Activated T-cell treated with anti-CD3 and anti-CD28 coated beads for 1 hour (primary cell): ENCODE results near the gene DNLZ.
"Not testable (repeated sequence)": the region's sequence is repeated elsewhere in the genome, so short reads cannot be mapped to it uniquely, and the experiment has no call there.

Experiments
- DNase-seq: peaks from one replicate; pipeline ENCODE4 v3.0.0-alpha.2; 2020; ENCODE audit warnings: low read depth

DNLZ gene

DNA sequence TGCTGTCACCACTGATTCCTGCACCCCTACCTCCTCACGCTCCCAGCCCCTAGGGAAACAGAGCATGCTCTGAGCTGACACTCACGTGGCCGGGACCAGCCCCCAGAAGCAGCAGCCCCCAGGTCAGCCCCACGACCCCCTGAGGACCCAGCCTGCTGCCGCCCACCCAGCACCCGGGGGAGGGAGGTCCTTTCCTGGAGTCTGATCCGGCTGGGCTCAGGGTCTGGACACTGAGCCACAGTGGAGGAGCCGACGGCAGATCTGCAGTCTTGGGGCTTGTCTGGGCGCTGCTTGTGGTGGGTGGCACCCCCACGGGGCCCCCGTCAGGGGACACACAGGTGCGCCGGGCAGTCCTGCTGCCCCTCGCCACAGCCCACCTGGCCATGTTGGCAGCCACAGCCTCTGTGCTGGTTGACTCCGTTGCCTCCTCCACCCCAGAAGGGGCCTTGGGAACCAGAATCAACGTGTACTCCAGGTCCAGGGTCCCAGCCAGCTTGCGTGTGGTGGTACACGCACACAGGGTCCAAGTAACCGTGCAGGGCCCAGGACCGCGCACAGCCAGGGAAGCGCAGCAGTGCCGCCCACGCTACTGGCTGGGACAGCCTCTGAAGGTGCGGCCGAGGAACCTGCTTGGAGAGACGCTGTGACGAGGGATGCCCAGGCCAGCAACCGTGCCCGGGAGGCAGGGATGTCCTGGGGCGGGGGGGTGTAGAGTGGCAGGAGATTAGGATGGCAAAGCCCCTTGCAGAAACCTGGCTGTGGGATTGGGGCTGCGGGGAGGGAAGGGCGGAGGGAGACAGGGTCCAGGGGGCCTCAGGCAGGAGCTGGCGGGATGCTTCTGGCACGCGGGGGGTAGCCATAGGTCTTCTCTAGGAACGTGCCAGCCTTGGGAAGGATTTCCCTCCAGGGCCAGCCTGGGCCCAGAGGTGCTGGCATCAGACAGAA, 3.5 kb downstream of the DNLZ start:
- no peak for DNase-seq

- DNase-seq, result no peak
Observed at GRCh38 chr9:136358888-136359287, 4.7 kb downstream of the DNLZ start.

DNA sequence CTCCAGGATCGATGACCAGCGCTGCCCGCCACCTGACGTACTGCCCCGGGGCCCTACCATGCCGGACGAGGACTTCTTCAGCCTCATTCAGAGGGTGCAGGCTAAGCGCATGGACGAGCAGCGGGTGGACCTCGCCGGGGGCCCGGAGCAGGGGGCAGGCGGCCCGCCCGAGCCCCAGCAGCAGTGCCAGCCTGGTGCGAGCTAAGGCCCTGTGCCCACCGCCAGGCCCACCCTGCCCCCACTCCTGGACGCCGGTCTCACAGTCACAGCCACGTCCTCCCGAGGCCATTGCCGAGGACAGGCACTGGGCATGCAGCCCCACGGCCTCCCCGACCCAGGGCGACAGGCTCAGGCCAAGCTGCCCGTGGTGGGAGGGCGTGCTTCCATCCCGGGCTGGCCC, 5.5 kb downstream of the DNLZ start:
- DNase-seq, result no peak

DNA sequence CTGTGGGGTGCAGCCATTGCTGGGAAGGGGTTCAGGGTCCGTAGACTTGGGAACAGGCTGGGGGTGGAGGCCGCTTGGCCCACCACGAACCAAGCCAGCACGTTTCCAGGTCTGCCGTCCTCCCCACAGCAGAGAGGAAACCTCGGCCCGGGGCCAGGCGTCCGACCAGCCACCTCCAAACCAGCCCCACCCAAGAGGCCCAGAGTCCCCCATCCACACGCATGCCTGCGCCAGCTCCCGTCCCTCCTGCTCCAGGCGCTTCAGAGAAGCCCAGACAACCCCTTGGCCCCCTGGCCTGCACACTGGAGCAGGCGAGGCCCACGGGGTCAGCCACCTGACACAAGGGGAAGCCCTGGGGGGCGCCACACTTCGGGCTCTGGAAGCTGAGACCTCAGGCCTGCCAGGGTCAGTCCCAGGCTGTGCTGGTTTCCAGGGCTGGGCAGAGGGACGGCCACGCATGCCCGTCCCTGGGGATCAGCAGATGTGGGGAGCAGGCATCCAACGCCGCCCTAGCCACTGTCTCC, 6.3 kb downstream of the DNLZ start:
- no peak for DNase-seq

DNA sequence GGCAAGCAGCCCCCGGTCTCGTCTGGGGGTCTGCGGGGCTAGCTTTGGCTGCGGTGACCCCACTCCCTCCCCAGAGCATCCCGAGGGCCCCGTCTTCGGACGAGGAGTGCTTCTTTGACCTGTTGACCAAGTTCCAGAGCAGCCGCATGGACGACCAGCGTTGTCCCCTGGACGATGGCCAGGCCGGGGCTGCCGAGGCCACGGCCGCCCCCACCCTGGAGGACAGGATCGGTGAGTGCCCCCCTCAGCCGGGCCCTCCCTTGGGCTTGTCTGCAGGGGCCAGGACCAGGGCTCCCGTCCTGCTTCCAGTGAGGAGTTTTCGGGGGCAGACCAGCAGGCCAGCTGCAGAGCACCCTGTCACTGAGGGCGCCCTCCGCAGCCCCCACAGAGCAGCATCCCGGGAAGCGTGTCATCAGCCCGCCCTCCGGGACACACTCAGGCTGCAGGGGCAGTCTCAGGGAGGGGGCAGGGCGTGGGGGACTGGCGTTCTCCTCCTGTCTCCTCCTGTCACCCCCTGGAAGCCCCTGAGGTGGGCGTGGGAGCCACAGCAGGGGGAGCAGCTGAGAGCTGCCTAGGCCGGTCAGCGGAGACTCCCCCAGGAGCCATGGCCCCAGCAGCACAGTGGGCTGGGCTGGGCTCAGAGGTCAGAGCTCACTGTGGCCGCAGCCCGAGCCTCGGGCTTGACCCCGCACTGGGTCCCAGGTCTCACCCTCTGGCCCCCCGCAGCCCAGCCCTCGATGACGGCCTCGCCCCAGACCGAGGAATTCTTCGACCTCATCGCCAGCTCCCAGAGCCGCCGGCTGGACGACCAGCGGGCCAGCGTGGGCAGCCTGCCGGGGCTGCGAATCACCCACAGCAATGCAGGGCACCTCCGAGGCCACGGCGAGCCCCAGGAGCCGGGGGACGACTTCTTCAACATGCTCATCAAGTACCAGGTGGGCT, 7.7 kb downstream of the DNLZ start:
- no peak for DNase-seq

DNA sequence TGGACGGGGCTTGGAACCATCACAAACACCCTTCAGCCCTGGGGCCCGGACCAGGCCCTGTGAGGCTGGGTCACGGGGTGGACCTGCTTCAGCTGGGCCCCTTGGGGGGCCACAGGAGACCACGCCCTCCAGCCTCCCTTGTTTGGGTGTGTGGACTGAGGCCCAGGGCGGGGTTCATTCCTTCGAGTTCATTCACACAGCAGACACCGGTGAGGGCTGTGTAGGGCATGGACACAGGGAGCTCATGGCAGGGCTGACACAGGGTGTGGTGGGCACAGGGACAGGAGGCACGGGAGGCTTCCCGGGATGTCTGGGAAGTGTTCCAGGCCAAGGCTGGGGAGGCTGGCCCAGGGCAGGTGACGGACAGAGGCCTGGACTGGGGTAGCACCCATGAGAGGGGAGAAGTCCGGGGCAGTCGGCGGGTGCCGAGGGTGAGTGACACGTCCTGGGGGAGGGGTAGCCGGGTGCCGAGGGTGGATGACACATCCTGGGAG, 8.9 kb downstream of the DNLZ start:
- no peak for DNase-seq

- no peak for DNase-seq
Observed at GRCh38 chr9:136353757-136354488, 9.6 kb downstream of the DNLZ start.

DNA sequence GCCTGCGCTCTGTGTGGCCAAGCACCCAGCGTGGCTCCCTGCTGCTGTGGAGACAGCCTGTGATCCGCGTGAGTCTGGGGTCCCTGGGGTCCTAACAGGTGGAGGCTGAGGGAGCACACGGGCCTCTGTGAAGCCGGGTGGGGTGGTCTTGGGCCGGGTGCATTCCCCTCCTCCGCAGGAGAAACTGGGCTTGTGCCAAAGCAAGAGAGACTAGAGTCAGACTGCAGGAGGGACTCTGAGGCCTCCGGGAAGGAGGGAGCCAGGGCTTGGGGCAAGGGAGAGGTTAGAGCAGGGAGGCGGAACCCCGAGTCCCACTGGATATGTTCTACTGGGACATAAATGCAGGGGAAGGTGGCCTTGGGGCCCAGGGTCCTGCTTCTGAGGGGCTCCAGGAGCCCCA, 10.5 kb downstream of the DNLZ start:
- no peak for DNase-seq

- no peak for DNase-seq
Observed at GRCh38 chr9:136352682-136353081, 10.9 kb downstream of the DNLZ start.

- DNase-seq, result not testable (repeated sequence)
Observed at GRCh38 chr9:136351868-136352267, 11.7 kb downstream of the DNLZ start.

GRCh38 chr9:136351252-136351800, 12.2 kb downstream of the DNLZ start:
- DNase-seq, result no peak

DNA sequence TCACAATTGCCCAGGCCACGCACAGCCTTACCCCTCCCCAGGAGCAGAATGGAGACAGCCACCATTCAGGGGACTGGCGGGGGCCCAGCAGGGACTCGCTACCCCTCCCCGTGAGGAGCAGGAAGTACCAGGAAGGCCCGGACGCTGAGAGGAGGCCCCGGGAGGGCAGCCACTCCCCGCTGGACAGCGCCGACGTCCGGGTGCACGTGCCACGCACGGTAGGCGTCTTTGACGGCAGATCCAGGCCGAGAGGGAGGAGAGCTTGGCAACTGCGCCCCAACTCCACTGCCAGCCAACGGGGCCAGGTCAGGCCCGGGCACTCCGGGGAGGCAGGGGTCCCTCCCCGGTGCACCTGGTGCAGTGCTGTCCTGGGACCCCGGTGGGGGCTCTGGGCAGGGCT, 14.0 kb downstream of the DNLZ start:
- DNase-seq, result no peak

- no peak for DNase-seq
Observed at GRCh38 chr9:136348691-136349090, 14.9 kb downstream of the DNLZ start.

GRCh38 chr9:136347472-136348256, 15.9 kb downstream of the DNLZ start:
- DNase-seq, result no peak

GRCh38 chr9:136346927-136347465, 16.5 kb downstream of the DNLZ start:
- DNase-seq, result no peak

GRCh38 chr9:136346157-136346481, 17.4 kb downstream of the DNLZ start:
- no peak for DNase-seq

DNA sequence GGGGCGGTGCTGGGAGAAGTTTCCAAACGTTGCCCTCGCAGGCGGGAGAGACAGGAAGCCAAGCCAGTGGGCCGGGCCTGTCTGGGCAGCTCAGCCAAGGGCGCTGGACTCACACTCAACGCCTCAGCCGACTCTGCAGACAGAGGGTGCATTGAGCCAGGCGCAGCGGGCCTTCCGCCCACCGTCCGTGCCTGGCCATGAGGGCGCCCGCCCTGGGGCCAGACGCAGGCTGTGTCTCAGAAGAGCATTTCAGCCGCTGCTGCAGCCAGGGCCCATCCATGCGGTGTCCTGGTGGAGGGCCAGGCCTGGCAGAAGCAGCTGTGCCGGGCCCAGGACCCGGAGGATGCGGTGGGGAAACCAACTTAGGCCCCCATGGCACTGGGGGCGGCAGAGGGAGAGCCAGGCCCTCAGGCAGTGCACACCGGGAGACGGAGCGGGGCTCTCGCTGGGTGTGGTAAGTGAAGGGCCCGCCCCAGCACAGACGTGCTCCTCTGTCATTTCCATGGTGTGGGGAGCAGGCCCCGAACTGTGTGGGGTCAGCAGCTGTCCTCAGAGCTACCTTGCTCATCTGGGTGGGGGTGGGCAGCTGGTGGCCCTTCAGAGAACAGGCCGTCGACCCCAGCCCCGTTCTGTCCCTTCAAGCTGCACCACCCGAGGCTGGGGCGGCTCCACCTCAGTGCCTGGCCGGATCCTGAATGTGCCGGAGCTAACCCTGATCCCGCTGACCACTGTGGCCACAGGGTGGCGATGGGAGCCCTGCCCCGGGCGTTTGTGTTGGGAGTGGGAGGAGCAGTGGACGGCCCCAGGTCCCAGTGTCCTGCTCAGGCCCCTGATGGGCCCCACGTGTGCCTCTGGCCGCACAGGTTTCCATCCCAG, 18.0 kb downstream of the DNLZ start:
- no peak for DNase-seq

DNA sequence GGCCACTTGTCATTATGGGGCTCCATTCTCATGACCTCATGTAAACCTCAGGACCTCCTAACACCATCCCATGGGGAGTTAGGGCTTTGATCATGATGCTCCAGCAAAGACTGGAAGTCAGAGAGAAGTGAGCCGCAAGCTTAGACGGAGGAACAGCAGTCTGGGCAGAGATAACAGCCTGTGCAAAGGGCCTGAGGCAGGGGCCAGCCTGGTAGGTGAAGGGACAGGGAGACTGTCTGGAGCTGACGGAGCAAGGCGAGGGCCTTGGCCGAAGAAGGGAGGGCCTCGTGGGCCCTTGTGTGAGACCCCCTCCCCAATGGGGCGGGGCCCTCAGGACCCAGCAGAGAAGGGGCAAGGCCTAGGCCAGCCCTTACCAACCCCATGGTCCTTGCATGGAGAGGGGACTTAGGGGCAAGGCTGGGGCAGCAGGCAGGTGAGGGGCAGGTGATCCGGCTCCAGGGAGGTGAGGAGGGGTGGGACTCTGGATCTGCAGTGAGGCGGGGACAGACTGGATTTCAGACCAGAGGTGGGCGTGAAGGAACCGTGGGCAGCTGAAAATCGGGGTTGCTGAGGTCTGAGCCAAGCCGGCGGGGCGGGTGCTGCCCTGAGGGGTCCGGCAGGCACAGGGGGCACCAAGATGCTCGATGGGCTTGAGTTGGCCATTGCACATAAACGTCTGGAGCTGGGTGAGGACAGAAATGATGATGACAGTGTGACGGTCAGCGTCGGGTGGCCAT, 18.8 kb downstream of the DNLZ start:
- no peak for DNase-seq

GRCh38 chr9:136343884-136344269, 19.7 kb downstream of the DNLZ start:
- no peak for DNase-seq
